SK-N-SH (cell line): Measurements from ENCODE around the gene TM2D3.

Experiments used
- CHD2 ChIP-seq: fragments of 150-350 bp; IDR thresholded peaks from 2 replicates; pipeline ENCODE4 v1.6.1; 2018; ENCODE audit warnings: low read length; ENCODE audit not compliant: partially characterized antibody
- CTCF ChIP-seq: fragments of 200-600 bp; sonication (generic); IDR thresholded peaks from 2 replicates; pipeline ENCODE4 v1.6.1; 2017; ENCODE audit warnings: antibody characterized with exemption, mild to moderate bottlenecking, moderate library complexity
- EZH2phosphoT487 ChIP-seq: fragments of 200-600 bp; sonication (generic); IDR thresholded peaks from 2 replicates; pipeline ENCODE4 v1.6.1; 2017; ENCODE audit warnings: low read depth, mixed run types, mild to moderate bottlenecking, antibody characterized with exemption, moderate library complexity, borderline replicate concordance
- POLR2AphosphoS5 ChIP-seq: IDR thresholded peaks from 2 replicates; pipeline ENCODE4 v1.6.1; 2012; ENCODE audit warnings: low read depth, low read length
- REST ChIP-seq: IDR thresholded peaks from 2 replicates; pipeline ENCODE4 v1.6.1; 2012; ENCODE audit warnings: mild to moderate bottlenecking, low read depth, low read length, moderate library complexity
- SIN3A ChIP-seq: IDR thresholded peaks from 2 replicates; pipeline ENCODE4 v1.6.1; 2012; ENCODE audit warnings: low read depth, mild to moderate bottlenecking, low read length, moderate library complexity, borderline replicate concordance
- TEAD4 ChIP-seq: IDR thresholded peaks from 2 replicates; pipeline ENCODE4 v1.4.0; 2012; ENCODE audit warnings: mild to moderate bottlenecking, borderline replicate concordance; ENCODE audit not compliant: insufficient read depth
- USF2 ChIP-seq: fragments of 150-350 bp; IDR thresholded peaks from 2 replicates; pipeline ENCODE4 v1.6.1; 2017; ENCODE audit warnings: antibody characterized with exemption, low read length, low read depth, borderline replicate concordance
- YY1 ChIP-seq: IDR thresholded peaks from 2 replicates; pipeline ENCODE4 v1.4.0; 2012; ENCODE audit warnings: low read depth, mild to moderate bottlenecking
- TF ChIP-seq, protein P1 (sequence below): IDR thresholded peaks from 2 replicates; pipeline ENCODE4 v1.4.0; 2012; ENCODE audit warnings: low read depth, borderline replicate concordance
- TF ChIP-seq, protein P2 (sequence below): fragments of 150-350 bp; IDR thresholded peaks from 2 replicates; pipeline ENCODE4 v1.6.1; 2016; ENCODE audit warnings: mild to moderate bottlenecking, low read depth, low read length
- TF ChIP-seq, protein P3 (sequence below): IDR thresholded peaks from 2 replicates; pipeline ENCODE4 v1.4.0; 2012; ENCODE audit warnings: low read depth

DNA sequence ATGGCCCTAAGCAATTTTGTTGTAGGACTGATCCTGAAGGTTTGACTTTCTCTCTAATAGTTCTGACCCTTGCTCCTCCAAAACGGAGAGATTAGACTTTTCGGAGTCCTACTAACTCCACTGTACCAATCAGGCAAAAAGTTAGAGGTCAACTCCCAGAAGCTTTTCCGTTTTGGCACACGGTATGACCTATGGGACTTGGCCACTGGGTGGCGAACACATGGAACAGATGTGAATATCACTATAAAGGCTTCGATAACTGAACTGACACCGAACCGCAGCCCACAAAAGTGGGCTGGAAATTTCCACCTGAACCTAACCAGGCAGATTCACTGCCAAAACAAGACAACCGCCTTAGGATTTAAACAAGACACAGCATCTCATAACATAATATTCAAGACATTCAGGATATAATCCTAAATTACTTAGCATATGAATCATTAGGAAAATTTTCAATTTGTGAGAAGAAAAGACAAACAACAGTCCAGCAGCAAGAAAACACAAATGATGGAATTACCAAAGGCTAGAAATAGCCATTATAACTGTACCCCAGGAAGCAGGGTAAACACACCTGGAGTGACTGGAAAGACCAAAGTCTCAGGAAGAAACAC is 12.2 kb upstream of the TM2D3 start:
- TF ChIP-seq CTCF: peak; percentile 46
- no peak for TF ChIP-seq EZH2phosphoT487
- TF ChIP-seq POLR2AphosphoS5: no peak
- TF ChIP-seq, protein P1, sequence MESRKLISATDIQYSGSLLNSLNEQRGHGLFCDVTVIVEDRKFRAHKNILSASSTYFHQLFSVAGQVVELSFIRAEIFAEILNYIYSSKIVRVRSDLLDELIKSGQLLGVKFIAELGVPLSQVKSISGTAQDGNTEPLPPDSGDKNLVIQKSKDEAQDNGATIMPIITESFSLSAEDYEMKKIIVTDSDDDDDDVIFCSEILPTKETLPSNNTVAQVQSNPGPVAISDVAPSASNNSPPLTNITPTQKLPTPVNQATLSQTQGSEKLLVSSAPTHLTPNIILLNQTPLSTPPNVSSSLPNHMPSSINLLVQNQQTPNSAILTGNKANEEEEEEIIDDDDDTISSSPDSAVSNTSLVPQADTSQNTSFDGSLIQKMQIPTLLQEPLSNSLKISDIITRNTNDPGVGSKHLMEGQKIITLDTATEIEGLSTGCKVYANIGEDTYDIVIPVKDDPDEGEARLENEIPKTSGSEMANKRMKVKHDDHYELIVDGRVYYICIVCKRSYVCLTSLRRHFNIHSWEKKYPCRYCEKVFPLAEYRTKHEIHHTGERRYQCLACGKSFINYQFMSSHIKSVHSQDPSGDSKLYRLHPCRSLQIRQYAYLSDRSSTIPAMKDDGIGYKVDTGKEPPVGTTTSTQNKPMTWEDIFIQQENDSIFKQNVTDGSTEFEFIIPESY: no peak
- TF ChIP-seq, protein P2, sequence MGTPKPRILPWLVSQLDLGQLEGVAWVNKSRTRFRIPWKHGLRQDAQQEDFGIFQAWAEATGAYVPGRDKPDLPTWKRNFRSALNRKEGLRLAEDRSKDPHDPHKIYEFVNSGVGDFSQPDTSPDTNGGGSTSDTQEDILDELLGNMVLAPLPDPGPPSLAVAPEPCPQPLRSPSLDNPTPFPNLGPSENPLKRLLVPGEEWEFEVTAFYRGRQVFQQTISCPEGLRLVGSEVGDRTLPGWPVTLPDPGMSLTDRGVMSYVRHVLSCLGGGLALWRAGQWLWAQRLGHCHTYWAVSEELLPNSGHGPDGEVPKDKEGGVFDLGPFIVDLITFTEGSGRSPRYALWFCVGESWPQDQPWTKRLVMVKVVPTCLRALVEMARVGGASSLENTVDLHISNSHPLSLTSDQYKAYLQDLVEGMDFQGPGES: no peak
- no peak for TF ChIP-seq REST
- no peak for TF ChIP-seq TEAD4
- TF ChIP-seq, protein P3, sequence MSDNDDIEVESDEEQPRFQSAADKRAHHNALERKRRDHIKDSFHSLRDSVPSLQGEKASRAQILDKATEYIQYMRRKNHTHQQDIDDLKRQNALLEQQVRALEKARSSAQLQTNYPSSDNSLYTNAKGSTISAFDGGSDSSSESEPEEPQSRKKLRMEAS: no peak
- no peak for TF ChIP-seq USF2
- TF ChIP-seq CHD2: no peak
- TF ChIP-seq SIN3A: no peak
- TF ChIP-seq YY1: no peak
